GM18909 (cell line): ENCODE data around the gene LRCH4.
A peak's percentile ranks its signal among the peaks of the same experiment; 100 is the strongest.
"Not testable (repeated sequence)": the region's sequence is repeated elsewhere in the genome, so short reads cannot be mapped to it uniquely, and the experiment has no call there.

ENCODE experiments used
- ATAC-seq: cut with Tn5 transposase; IDR thresholded peaks from one replicate; pipeline ENCODE4 v1.9.1; 2021; ENCODE audit warnings: mild to moderate bottlenecking; ENCODE audit not compliant: unreplicated experiment, poor library complexity

The LRCH4 gene

GRCh38 chr7:100546926-100547800 is 38.8 kb downstream of the LRCH4 start:
- no peak for ATAC-seq

GRCh38 chr7:100546129-100546925 is 39.6 kb downstream of the LRCH4 start:
- no peak for ATAC-seq

GRCh38 chr7:100545360-100546128 is 40.4 kb downstream of the LRCH4 start:
- ATAC-seq: peak; percentile 40

- no peak for ATAC-seq
Observed at GRCh38 chr7:100544967-100545359, 41.0 kb downstream of the LRCH4 start.

- ATAC-seq: no peak
Observed at GRCh38 chr7:100544386-100544785, 41.5 kb downstream of the LRCH4 start.

- ATAC-seq: no peak
Observed at GRCh38 chr7:100543586-100543985, 42.3 kb downstream of the LRCH4 start.

GRCh38 chr7:100541309-100541708 is 44.6 kb downstream of the LRCH4 start:
- ATAC-seq: not testable (repeated sequence)

- ATAC-seq: no peak
Observed at GRCh38 chr7:100540073-100540723, 45.7 kb downstream of the LRCH4 start.

- no peak for ATAC-seq
Observed at GRCh38 chr7:100539436-100540006, 46.4 kb downstream of the LRCH4 start.

- ATAC-seq: peak; percentile 96
Observed at GRCh38 chr7:100538654-100539435, 47.1 kb downstream of the LRCH4 start, which contains the start of gene AGFG2. TSS of gene AGFG2 (plus strand) at chr7:100539203. CDS start at chr7:100539347, 144 bp downstream.

GRCh38 chr7:100538348-100538653 is 47.6 kb downstream of the LRCH4 start:
- ATAC-seq: no peak

GRCh38 chr7:100536695-100537094 is 49.2 kb downstream of the LRCH4 start:
- ATAC-seq: not testable (repeated sequence)

GRCh38 chr7:100535982-100536381 is 49.9 kb downstream of the LRCH4 start:
- ATAC-seq: not testable (repeated sequence)

GRCh38 chr7:100532165-100533022 is 53.5 kb downstream of the LRCH4 start:
- no peak for ATAC-seq

GRCh38 chr7:100528108-100528866 is 57.6 kb downstream of the LRCH4 start:
- ATAC-seq: not testable (repeated sequence)
